ENCODE data around the gene PCGF2. TPM values are rescaled to one million over a fixed set of nuclear protein-coding genes. Genes with fewer than 3 reads are reported as not detected.

Gene PCGF2
- total RNA-seq, 4 donors from 2014 or later, result 8.5 to 13.5 (median 10.9) TPM

GRCh38 chr17:38762231-38762630 is 14.1 kb upstream of the PCGF2 start:
- no peaks in the 10 kb centered on the region for H3K27me3 ChIP-seq
- no peak overlapping the region for H3K4me3 ChIP-seq (replicated peaks in 1 of 3)
- intact Hi-C loops (cut with DNase I), result no loop called here
- H3K36me3 ChIP-seq, result peaks cover 56 to 61% of the 10 kb centered on the region in 2 donors
- WGBS, 2 donors, result 88 to 94% methylated on average over 3 of the region's 3 CpGs
- H3K27ac ChIP-seq, result no peak overlapping the region
- H3K9me3 ChIP-seq, result no peaks in the 10 kb centered on the region
- no peaks in the 10 kb centered on the region for H3K4me1 ChIP-seq
- no peak for DNase-seq
- TF ChIP-seq POLR2A (IDR thresholded peaks at IDR 0.05) (no peak), CTCF (IDR thresholded peaks at IDR 0.05) (no peak)

- Histone ChIP-seq H3K4me1 (no peaks in the 10 kb centered on the region), H3K27ac (no peak overlapping the region), H3K9me3 (no peaks in the 10 kb centered on the region), H3K4me3 (replicated peaks in 1 of 3) (no peak overlapping the region), H3K36me3 (peaks cover 57 to 58% of the 10 kb centered on the region in 2 donors), H3K27me3 (no peaks in the 10 kb centered on the region)
- intact Hi-C loops (cut with DNase I), result no loop called here
- WGBS, 2 donors, result 85 to 89% methylated on average over 4 of the region's 4 CpGs
- no peak for DNase-seq
- no peak for TF ChIP-seq CTCF (IDR thresholded peaks at IDR 0.05)
- TF ChIP-seq POLR2A (IDR thresholded peaks at IDR 0.05), result no peak
Measured at GRCh38 chr17:38761612-38762011, 13.5 kb upstream of the PCGF2 start.

- intact Hi-C loops (cut with DNase I), result no loop called here
- H3K9me3 ChIP-seq, result no peaks in the 10 kb centered on the region
- 6 to 7% methylated on average over 11 to 17 of the region's 22 CpGs for WGBS, 2 donors
- TF ChIP-seq POLR2A (IDR thresholded peaks at IDR 0.05) (no peak), CTCF (IDR thresholded peaks at IDR 0.05) (no peak)
- H3K4me3 ChIP-seq (replicated peaks in 1 of 3), result peak overlapping the region; percentile 49 to 97 (median 63)
- peaks cover 23 to 24% of the 10 kb centered on the region in 2 donors for H3K36me3 ChIP-seq
- DNase-seq, result peak in 1 of 2 donors; percentile 26
- H3K27ac ChIP-seq, result peak overlapping the region; percentile 31 to 81 (median 66)
- H3K4me1 ChIP-seq, result peaks cover 32 to 34% of the 10 kb centered on the region in 2 donors
- no peaks in the 10 kb centered on the region for H3K27me3 ChIP-seq
Measured at GRCh38 chr17:38753071-38753506, 5.0 kb upstream of the PCGF2 start.

GRCh38 chr17:38752308-38753070 is 4.4 kb upstream of the PCGF2 start, which contains the start of gene PSMB3:
TSS of gene PSMB3 (plus strand) at chr17:38752741. CDS start at chr17:38752827, 86 bp downstream.
- intact Hi-C loops (cut with DNase I), result no loop called here
- 0% methylated on average over 42 to 44 of the region's 44 CpGs for WGBS, 2 donors
- H3K4me1 ChIP-seq, result peaks cover 32 to 34% of the 10 kb centered on the region in 2 donors

More at GRCh38 chr17:38752308-38753070, 4.4 kb upstream of the PCGF2 start, which contains the start of gene PSMB3:
- peak within 1 kb of the TSS; percentile 53 to 97 (median 63) for H3K4me3 ChIP-seq (replicated peaks in 1 of 3)
- TF ChIP-seq POLR2A (IDR thresholded peaks at IDR 0.05) (peak in 1 of 2 donors; percentile 64), CTCF (IDR thresholded peaks at IDR 0.05) (no peak)
- H3K27ac ChIP-seq, result peak within 1 kb of the TSS; percentile 33 to 93 (median 81)
- H3K36me3 ChIP-seq, result peaks cover 17 to 18% of the 10 kb centered on the region in 2 donors
- no peaks in the 10 kb centered on the region for H3K27me3 ChIP-seq
- peak; percentile 99 for DNase-seq
- no peaks in the 10 kb centered on the region for H3K9me3 ChIP-seq
